ENCODE measurements around the gene AVEN.

DNA sequence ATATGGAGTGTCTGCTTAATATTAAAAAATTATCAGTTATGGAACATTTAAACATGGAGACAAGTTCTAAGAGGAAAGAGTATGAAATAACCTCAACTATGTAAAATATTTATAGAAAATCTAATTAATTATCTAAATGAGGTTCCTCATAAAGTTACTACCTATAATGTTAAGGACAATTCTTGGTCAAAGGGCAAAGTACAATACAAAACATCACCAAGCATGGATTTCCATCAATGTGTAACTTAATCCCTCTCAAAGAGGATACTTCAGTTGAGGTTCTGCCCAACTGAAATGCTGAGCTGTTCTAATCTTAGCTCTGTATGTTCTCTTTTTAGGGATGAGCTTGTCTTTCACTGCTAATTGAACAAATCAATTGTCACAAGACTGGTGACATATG is 126.7 kb downstream of the AVEN start:
- TF ChIP-seq, protein P1, sequence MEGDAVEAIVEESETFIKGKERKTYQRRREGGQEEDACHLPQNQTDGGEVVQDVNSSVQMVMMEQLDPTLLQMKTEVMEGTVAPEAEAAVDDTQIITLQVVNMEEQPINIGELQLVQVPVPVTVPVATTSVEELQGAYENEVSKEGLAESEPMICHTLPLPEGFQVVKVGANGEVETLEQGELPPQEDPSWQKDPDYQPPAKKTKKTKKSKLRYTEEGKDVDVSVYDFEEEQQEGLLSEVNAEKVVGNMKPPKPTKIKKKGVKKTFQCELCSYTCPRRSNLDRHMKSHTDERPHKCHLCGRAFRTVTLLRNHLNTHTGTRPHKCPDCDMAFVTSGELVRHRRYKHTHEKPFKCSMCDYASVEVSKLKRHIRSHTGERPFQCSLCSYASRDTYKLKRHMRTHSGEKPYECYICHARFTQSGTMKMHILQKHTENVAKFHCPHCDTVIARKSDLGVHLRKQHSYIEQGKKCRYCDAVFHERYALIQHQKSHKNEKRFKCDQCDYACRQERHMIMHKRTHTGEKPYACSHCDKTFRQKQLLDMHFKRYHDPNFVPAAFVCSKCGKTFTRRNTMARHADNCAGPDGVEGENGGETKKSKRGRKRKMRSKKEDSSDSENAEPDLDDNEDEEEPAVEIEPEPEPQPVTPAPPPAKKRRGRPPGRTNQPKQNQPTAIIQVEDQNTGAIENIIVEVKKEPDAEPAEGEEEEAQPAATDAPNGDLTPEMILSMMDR (IDR thresholded peaks at IDR 0.05; ENCODE audit: low read depth, low read length, poor library complexity, severe bottlenecking) = no peak
- no peak for TF ChIP-seq EZH2phosphoT487 (IDR thresholded peaks at IDR 0.05; ENCODE audit: borderline replicate concordance, low read length)
